ENCODE data around the gene CAMKMT.

CAMKMT gene

GRCh38 chr2:44731505-44731904, 369.8 kb downstream of the CAMKMT start:
- no peak overlapping the region for H3K4me3 ChIP-seq (ENCODE audit: control insufficient read depth, low read depth, low read length)
- no peak for DNase-seq (ENCODE audit: low read depth)
- no peak for TF ChIP-seq CTCF (IDR thresholded peaks at IDR 0.05; ENCODE audit: control insufficient read depth, insufficient read depth, low read depth, low read length, missing control alignments)

GRCh38 chr2:44736270-44736942, 374.7 kb downstream of the CAMKMT start:
- DNase-seq (ENCODE audit: low read depth): no peak
- TF ChIP-seq CTCF (IDR thresholded peaks at IDR 0.05; ENCODE audit: control insufficient read depth, insufficient read depth, low read depth, low read length, missing control alignments): no peak
- H3K4me3 ChIP-seq (ENCODE audit: control insufficient read depth, low read depth, low read length): no peak overlapping the region

GRCh38 chr2:44740678-44741077, 378.9 kb downstream of the CAMKMT start:
- no peak for TF ChIP-seq CTCF (IDR thresholded peaks at IDR 0.05; ENCODE audit: control insufficient read depth, insufficient read depth, low read depth, low read length, missing control alignments)
- no peak overlapping the region for H3K4me3 ChIP-seq (ENCODE audit: control insufficient read depth, low read depth, low read length)
- DNase-seq (ENCODE audit: low read depth): no peak

GRCh38 chr2:44741507-44741906, 379.8 kb downstream of the CAMKMT start:
- H3K4me3 ChIP-seq (ENCODE audit: control insufficient read depth, low read depth, low read length): no peak overlapping the region
- no peak for TF ChIP-seq CTCF (IDR thresholded peaks at IDR 0.05; ENCODE audit: control insufficient read depth, insufficient read depth, low read depth, low read length, missing control alignments)
- no peak for DNase-seq (ENCODE audit: low read depth)

- DNase-seq (ENCODE audit: low read depth): no peak
- no peak overlapping the region for H3K4me3 ChIP-seq (ENCODE audit: control insufficient read depth, low read depth, low read length)
- no peak for TF ChIP-seq CTCF (IDR thresholded peaks at IDR 0.05; ENCODE audit: control insufficient read depth, insufficient read depth, low read depth, low read length, missing control alignments)
These were observed 380.3 kb downstream of the CAMKMT start for GRCh38 chr2:44742057-44742456.

GRCh38 chr2:44743473-44743872, 381.7 kb downstream of the CAMKMT start:
- TF ChIP-seq CTCF (IDR thresholded peaks at IDR 0.05; ENCODE audit: control insufficient read depth, insufficient read depth, low read depth, low read length, missing control alignments): no peak

More at GRCh38 chr2:44743473-44743872, 381.7 kb downstream of the CAMKMT start:
- no peak overlapping the region for H3K4me3 ChIP-seq (ENCODE audit: control insufficient read depth, low read depth, low read length)
- no peak for DNase-seq (ENCODE audit: low read depth)
